ENCODE measurements around the gene RNASE2. TPM values are rescaled to one million over a fixed set of nuclear protein-coding genes. Genes with fewer than 3 reads are reported as not detected.
"Not testable (repeated sequence)": the region's sequence is repeated elsewhere in the genome, so short reads cannot be mapped to it uniquely, and the experiment has no call there.

RNASE2 gene
- total RNA-seq: not detected in 2 replicates

GRCh38 chr14:20954736-20955537, at the start of gene RNASE2:
TSS of gene RNASE2 (plus strand) at chr14:20955487. CDS start at chr14:20955772, 285 bp downstream.
- not testable (repeated sequence) for DNase-seq (ENCODE audit: insufficient read length, low spot score, missing footprints); H3K79me2 ChIP-seq (ENCODE audit: insufficient read depth, low read length); H3K36me3 ChIP-seq (ENCODE audit: insufficient read depth, low read length)

GRCh38 chr14:20905676-20906075, 49.6 kb upstream of the RNASE2 start:
- Histone ChIP-seq H3K27ac (ENCODE audit: low read depth, low read length) (no peak overlapping the region), H3K4me3 (ENCODE audit: insufficient read depth, low read length) (no peak overlapping the region), H2AFZ (ENCODE audit: low read length) (no peak overlapping the region), H3K9me3 (ENCODE audit: low read depth, low read length) (no peaks in the 10 kb centered on the region), H4K20me1 (ENCODE audit: insufficient read depth, low read length) (no peaks in the 10 kb centered on the region), H3K4me1 (ENCODE audit: insufficient read depth, low read length) (no peaks in the 10 kb centered on the region), H3K79me2 (ENCODE audit: insufficient read depth, low read length) (no peaks in the 10 kb centered on the region), H3K36me3 (ENCODE audit: insufficient read depth, low read length) (no peaks in the 10 kb centered on the region), H3K27me3 (ENCODE audit: insufficient read depth, low read length) (no peaks in the 10 kb centered on the region), H3K4me2 (ENCODE audit: insufficient read depth, low read length) (no peak overlapping the region)
- TF ChIP-seq, protein P1, sequence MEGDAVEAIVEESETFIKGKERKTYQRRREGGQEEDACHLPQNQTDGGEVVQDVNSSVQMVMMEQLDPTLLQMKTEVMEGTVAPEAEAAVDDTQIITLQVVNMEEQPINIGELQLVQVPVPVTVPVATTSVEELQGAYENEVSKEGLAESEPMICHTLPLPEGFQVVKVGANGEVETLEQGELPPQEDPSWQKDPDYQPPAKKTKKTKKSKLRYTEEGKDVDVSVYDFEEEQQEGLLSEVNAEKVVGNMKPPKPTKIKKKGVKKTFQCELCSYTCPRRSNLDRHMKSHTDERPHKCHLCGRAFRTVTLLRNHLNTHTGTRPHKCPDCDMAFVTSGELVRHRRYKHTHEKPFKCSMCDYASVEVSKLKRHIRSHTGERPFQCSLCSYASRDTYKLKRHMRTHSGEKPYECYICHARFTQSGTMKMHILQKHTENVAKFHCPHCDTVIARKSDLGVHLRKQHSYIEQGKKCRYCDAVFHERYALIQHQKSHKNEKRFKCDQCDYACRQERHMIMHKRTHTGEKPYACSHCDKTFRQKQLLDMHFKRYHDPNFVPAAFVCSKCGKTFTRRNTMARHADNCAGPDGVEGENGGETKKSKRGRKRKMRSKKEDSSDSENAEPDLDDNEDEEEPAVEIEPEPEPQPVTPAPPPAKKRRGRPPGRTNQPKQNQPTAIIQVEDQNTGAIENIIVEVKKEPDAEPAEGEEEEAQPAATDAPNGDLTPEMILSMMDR (IDR thresholded peaks at IDR 0.05; ENCODE audit: extremely low read depth, low read depth, low read length): no peak
- DNase-seq (ENCODE audit: insufficient read length, low spot score, missing footprints): no peak

More at GRCh38 chr14:20954736-20955537, at the start of gene RNASE2:
- H2AFZ ChIP-seq (ENCODE audit: low read length); H3K4me1 ChIP-seq (ENCODE audit: insufficient read depth, low read length); H3K9me3 ChIP-seq (ENCODE audit: low read depth, low read length); H4K20me1 ChIP-seq (ENCODE audit: insufficient read depth, low read length); H3K27me3 ChIP-seq (ENCODE audit: insufficient read depth, low read length); H3K27ac ChIP-seq (ENCODE audit: low read depth, low read length); H3K4me3 ChIP-seq (ENCODE audit: insufficient read depth, low read length); H3K4me2 ChIP-seq (ENCODE audit: insufficient read depth, low read length): not testable (repeated sequence)

- Histone ChIP-seq H3K9me3 (ENCODE audit: low read depth, low read length) (no peaks in the 10 kb centered on the region), H3K36me3 (ENCODE audit: insufficient read depth, low read length) (no peaks in the 10 kb centered on the region), H3K27ac (ENCODE audit: low read depth, low read length) (no peak overlapping the region), H3K27me3 (ENCODE audit: insufficient read depth, low read length) (no peaks in the 10 kb centered on the region), H2AFZ (ENCODE audit: low read length) (no peak overlapping the region), H3K4me3 (ENCODE audit: insufficient read depth, low read length) (no peak overlapping the region), H3K4me1 (ENCODE audit: insufficient read depth, low read length) (no peaks in the 10 kb centered on the region), H3K79me2 (ENCODE audit: insufficient read depth, low read length) (no peaks in the 10 kb centered on the region), H3K4me2 (ENCODE audit: insufficient read depth, low read length) (no peak overlapping the region), H4K20me1 (ENCODE audit: insufficient read depth, low read length) (no peaks in the 10 kb centered on the region)
- no peak for DNase-seq (ENCODE audit: insufficient read length, low spot score, missing footprints)
- TF ChIP-seq, protein P1 (IDR thresholded peaks at IDR 0.05; ENCODE audit: extremely low read depth, low read depth, low read length): no peak
Observed at GRCh38 chr14:20907214-20907613, 48.1 kb upstream of the RNASE2 start.

GRCh38 chr14:20910822-20911221, 44.5 kb upstream of the RNASE2 start:
- H2AFZ ChIP-seq (ENCODE audit: low read length); H3K9me3 ChIP-seq (ENCODE audit: low read depth, low read length); H3K4me1 ChIP-seq (ENCODE audit: insufficient read depth, low read length); H4K20me1 ChIP-seq (ENCODE audit: insufficient read depth, low read length); H3K4me2 ChIP-seq (ENCODE audit: insufficient read depth, low read length); H3K36me3 ChIP-seq (ENCODE audit: insufficient read depth, low read length); H3K27ac ChIP-seq (ENCODE audit: low read depth, low read length); H3K27me3 ChIP-seq (ENCODE audit: insufficient read depth, low read length); H3K79me2 ChIP-seq (ENCODE audit: insufficient read depth, low read length); DNase-seq (ENCODE audit: insufficient read length, low spot score, missing footprints); H3K4me3 ChIP-seq (ENCODE audit: insufficient read depth, low read length): not testable (repeated sequence)

DNA sequence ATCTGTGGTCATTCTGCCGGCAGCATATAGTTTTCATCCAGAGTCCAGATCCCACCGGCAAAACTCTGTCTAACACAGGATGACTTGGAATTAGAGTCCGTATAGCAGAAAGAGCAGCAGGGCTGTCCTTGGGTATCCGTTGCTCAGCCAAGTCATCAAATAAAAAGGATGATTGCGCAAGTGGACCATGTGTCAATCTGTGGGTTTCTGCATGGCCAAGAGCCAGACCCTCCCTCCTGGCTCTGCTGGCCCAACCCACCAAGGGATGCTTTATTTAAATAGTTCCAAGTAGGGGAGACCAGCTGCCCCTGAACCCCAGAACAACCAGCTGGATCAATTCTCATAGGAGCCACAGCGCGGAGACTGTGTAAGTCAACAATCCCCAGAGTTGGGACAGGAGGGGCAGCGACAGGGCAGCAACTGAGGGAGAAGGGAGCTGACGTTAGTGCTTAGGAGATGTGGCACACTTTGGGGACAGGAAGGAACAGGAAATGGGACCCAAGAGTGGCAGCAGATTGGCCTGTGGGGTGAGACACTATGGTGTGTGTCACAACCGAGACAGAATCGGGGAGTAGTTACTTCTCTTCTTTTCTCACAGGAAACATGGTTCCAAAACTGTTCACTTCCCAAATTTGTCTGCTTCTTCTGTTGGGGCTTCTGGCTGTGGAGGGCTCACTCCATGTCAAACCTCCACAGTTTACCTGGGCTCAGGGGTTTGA, 36.1 kb upstream of the RNASE2 start:
- H3K4me2 ChIP-seq (ENCODE audit: insufficient read depth, low read length); H3K4me1 ChIP-seq (ENCODE audit: insufficient read depth, low read length); H3K36me3 ChIP-seq (ENCODE audit: insufficient read depth, low read length); H4K20me1 ChIP-seq (ENCODE audit: insufficient read depth, low read length); H3K79me2 ChIP-seq (ENCODE audit: insufficient read depth, low read length); H3K4me3 ChIP-seq (ENCODE audit: insufficient read depth, low read length); H3K9me3 ChIP-seq (ENCODE audit: low read depth, low read length); DNase-seq (ENCODE audit: insufficient read length, low spot score, missing footprints); H3K27me3 ChIP-seq (ENCODE audit: insufficient read depth, low read length); H3K27ac ChIP-seq (ENCODE audit: low read depth, low read length); H2AFZ ChIP-seq (ENCODE audit: low read length): not testable (repeated sequence)

DNA sequence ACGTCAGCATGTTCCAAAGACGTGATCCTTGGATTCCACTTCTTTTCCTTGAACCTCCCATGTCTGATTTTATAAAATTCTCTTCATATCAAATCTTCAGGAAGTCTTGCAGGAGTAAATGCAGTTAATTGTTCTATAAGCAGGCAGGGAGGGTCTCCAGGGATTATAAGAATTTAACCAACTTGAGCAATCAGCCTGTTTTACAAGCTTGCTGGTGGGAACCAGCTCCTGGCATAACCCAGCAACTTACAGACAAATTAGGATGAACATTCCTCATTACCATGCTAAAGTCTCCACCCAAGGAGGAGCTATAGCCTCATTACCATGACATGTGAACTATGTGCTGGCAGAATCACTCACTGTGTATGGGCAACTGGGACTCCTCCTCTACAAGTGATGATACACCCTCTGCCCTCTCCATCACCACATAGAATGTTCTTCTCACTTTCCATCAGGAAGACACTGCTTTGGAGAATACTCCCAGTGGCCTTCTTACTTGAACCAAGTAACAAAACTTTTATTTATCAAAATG, 31.5 kb upstream of the RNASE2 start:
- H3K4me3 ChIP-seq (ENCODE audit: insufficient read depth, low read length); H3K36me3 ChIP-seq (ENCODE audit: insufficient read depth, low read length); H3K4me2 ChIP-seq (ENCODE audit: insufficient read depth, low read length); DNase-seq (ENCODE audit: insufficient read length, low spot score, missing footprints); H3K27ac ChIP-seq (ENCODE audit: low read depth, low read length); H2AFZ ChIP-seq (ENCODE audit: low read length); H3K27me3 ChIP-seq (ENCODE audit: insufficient read depth, low read length); H3K79me2 ChIP-seq (ENCODE audit: insufficient read depth, low read length); H3K4me1 ChIP-seq (ENCODE audit: insufficient read depth, low read length); H3K9me3 ChIP-seq (ENCODE audit: low read depth, low read length); H4K20me1 ChIP-seq (ENCODE audit: insufficient read depth, low read length): not testable (repeated sequence)
